Right lobe of liver (tissue), 4 donors: ENCODE data around the gene NUMA1.

Experiments
- POLR2A ChIP-seq: fragments of 450-650 bp; IDR thresholded peaks from one replicate; pipeline ENCODE4 v1.6.1; 2017; ENCODE audit warnings: antibody characterized with exemption, mild to moderate bottlenecking
- TF ChIP-seq, protein P1 (sequence below), 4 donors: fragments of 200-600 bp in 3 of 4; fragments of 450-650 bp in 1 of 4; IDR thresholded peaks; one replicate each; pipeline versions ENCODE4 v1.5.1 to v1.8.0; 2016 to 2022; ENCODE audit warnings: antibody characterized with exemption in 4 of 4, mild to moderate bottlenecking in 2 of 4
- donor health status: DM: no; HTN: no; CAD: no.
- donor health status: DM: no; HTN: no; CAD: no.
- donor health status: DM: no; HTN: yes; CAD: no.

- TF ChIP-seq, protein P1, sequence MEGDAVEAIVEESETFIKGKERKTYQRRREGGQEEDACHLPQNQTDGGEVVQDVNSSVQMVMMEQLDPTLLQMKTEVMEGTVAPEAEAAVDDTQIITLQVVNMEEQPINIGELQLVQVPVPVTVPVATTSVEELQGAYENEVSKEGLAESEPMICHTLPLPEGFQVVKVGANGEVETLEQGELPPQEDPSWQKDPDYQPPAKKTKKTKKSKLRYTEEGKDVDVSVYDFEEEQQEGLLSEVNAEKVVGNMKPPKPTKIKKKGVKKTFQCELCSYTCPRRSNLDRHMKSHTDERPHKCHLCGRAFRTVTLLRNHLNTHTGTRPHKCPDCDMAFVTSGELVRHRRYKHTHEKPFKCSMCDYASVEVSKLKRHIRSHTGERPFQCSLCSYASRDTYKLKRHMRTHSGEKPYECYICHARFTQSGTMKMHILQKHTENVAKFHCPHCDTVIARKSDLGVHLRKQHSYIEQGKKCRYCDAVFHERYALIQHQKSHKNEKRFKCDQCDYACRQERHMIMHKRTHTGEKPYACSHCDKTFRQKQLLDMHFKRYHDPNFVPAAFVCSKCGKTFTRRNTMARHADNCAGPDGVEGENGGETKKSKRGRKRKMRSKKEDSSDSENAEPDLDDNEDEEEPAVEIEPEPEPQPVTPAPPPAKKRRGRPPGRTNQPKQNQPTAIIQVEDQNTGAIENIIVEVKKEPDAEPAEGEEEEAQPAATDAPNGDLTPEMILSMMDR (IDR thresholded peaks at IDR 0.05): no peak
- no peak for TF ChIP-seq POLR2A
Observed at GRCh38 chr11:71971680-71972079, 108.7 kb downstream of the NUMA1 start.
